Measurements from ENCODE around the gene ABCC9.
A peak's percentile ranks its signal among the peaks of the same experiment; 100 is the strongest.
"Not testable (repeated sequence)": the region's sequence is repeated elsewhere in the genome, so short reads cannot be mapped to it uniquely, and the experiment has no call there.

The ABCC9 gene

DNA sequence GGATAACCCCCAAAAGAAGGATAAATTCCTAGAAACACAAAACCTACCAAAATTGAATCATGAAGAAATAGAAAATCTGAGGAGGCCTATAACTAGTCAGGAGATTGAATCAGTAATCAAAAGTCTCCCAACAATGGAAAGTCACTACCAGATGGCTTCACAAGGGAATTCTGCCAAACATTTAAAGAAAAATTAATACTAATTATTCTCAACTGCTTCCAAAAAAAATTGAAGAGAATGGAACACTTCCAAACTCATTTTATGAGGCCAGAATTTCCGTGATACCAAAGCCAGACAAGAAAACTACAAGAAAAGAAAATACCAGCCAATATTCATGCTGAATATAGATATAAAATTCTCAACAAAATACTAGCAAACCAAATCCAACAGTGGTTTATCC, 7.8 kb upstream of the ABCC9 start:
- Histone ChIP-seq H3K9ac (ENCODE audit: low read depth, low read length) (no peak overlapping the region), H3K9me3 (ENCODE audit: control insufficient read depth, insufficient read depth, low read length) (no peaks in the 10 kb centered on the region; the same call in 1 of the 2 replicates), H3K4me1 (ENCODE audit: insufficient read depth, low read length) (no peaks in the 10 kb centered on the region), H3K36me3 (ENCODE audit: insufficient read depth, low read length) (no peaks in the 10 kb centered on the region)

DNA sequence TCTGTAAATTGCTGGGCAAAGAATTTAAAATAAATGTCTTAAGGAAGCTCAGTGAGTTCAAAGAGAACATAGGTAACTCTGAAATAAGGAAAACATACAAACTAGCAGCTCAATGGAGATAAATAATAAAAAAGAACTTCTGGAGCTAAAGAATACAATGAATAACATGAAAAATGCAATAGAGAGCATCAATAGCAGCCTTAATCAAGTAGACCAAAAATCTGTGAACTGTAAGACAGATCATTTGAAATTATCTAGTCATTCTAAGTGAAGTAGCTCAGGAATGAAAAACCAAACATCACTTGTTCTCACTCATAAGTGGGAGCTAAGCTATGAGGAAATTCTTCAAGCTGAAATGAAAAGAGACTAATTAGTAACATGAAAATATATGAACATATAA, 5.8 kb upstream of the ABCC9 start:
- Histone ChIP-seq H3K9me3 (ENCODE audit: control insufficient read depth, insufficient read depth, low read length) (no peaks in the 10 kb centered on the region; the same call in 1 of the 2 replicates), H3K9ac (ENCODE audit: low read depth, low read length) (no peak overlapping the region), H3K36me3 (ENCODE audit: insufficient read depth, low read length) (no peaks in the 10 kb centered on the region), H3K4me1 (ENCODE audit: insufficient read depth, low read length) (no peaks in the 10 kb centered on the region)

DNA sequence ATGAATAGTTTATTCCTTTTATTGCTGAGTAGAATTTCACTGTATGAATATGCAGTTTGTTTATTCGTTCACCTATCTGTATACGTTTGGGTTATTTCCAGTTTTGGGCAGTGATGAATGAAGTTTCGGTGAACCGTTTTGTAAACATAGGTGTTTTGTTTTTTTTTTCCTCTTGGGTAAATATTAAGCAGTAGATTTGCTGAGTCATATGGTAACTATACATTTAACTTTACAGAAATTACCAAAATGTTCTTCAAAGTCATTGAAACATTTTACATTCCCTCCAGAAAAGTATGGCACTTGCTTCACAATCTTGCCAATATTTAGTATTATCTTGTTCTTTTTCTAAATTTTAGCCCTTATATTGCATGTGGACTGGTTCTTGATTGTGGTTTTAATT, 3.8 kb upstream of the ABCC9 start:
- Histone ChIP-seq H3K9me3 (ENCODE audit: control insufficient read depth, insufficient read depth, low read length) (no peaks in the 10 kb centered on the region), H3K4me1 (ENCODE audit: insufficient read depth, low read length) (peaks cover 3% of the 10 kb centered on the region; the same call in 1 of the 2 replicates), H3K9ac (ENCODE audit: low read depth, low read length) (no peak overlapping the region), H3K36me3 (ENCODE audit: insufficient read depth, low read length) (no peaks in the 10 kb centered on the region)

DNA sequence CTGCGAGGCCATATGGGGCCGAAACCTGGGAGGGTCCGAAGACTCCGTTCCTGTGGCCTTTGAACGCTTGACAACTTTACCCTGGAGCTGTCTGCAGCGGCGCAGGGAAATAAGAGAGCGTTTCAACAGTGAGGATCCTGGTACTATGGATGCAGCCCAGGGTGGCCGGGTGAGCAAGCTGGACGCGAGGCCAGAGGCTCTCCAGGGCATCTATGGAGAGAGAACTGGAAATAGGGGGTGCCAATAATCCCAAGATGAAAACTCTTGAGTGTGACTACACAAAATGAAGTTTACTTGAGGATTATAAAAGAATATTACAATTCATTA, 1.1 kb upstream of the ABCC9 start:
- H3K9me3 ChIP-seq (ENCODE audit: control insufficient read depth, insufficient read depth, low read length) = no peaks in the 10 kb centered on the region
- no peaks in the 10 kb centered on the region for H3K36me3 ChIP-seq (ENCODE audit: insufficient read depth, low read length)
- H3K9ac ChIP-seq (ENCODE audit: low read depth, low read length) = peak overlapping the region; percentile 62

DNA sequence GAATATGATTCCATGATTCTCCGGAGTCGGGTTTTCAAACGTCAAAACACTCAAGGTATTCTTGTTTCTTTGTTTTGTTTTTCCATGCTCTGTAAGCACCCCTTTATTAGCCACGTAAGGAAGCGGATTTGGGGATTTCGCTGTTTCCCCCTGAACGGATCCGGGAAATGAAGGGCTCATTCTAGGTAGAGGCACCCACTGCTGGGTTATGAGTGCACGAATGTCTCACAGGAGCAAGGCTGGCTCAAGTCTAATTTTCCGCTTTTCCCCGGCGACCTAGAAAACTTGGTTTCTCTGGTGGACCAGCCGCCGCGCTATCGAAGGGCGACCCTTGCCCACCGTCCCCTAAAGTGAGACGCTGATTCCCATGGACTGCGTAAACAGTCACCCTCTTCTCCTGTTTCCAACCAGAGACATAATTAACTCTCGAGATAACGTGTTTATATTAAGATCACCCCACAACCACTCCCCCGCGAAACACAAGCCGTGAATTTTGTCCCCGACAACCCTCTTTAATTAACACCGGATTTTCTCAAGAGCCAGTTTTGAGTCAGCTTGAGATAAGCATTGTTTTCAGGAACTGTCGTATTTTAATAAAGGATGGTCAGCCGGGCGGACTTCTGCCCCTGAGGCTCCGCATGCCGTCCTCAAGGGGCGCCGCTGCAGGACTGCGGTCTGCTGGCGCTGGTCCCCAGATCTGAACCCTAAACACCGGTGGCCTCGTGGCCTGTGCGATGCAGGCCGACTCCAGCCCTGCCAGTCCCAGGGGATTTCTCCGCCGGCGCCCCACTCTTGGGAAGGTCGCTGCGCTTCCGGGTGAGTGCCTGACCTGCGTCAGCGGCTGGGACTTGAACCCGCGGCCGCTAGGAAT, 515 bp upstream of the ABCC9 start:
- peaks cover 3% of the 10 kb centered on the region; the same call in 1 of the 2 replicates for H3K4me1 ChIP-seq (ENCODE audit: insufficient read depth, low read length)
- H3K9me3 ChIP-seq (ENCODE audit: control insufficient read depth, insufficient read depth, low read length) = no peaks in the 10 kb centered on the region
- no peaks in the 10 kb centered on the region for H3K36me3 ChIP-seq (ENCODE audit: insufficient read depth, low read length)
- peak overlapping the region; percentile 62 for H3K9ac ChIP-seq (ENCODE audit: low read depth, low read length)

More for the DNA sequence above, 1.1 kb upstream of the ABCC9 start:
- H3K4me1 ChIP-seq (ENCODE audit: insufficient read depth, low read length) = peaks cover 3% of the 10 kb centered on the region; the same call in 1 of the 2 replicates

DNA sequence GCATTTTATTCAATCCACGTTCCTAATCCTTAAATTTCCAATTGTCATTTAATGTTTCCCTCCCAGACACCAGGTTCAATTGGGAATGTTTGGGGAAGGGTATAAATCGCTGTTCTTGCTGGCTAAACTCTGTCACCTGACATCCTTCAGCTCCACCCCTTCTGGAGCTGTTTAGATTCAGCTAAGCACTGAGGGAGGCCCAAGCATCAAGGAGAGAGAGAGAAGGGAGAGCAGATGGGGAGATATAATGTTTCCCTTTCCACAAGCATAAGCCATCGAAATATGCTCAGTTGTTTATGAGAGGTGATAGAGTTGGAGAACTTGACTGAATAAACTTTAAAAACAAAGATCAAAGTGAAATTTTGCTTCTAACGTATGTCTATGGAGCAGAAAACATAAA, 1.8 kb downstream of the ABCC9 start:
- no peak overlapping the region for H3K9ac ChIP-seq (ENCODE audit: low read depth, low read length)
- H3K36me3 ChIP-seq (ENCODE audit: insufficient read depth, low read length) = no peaks in the 10 kb centered on the region
- H3K9me3 ChIP-seq (ENCODE audit: control insufficient read depth, insufficient read depth, low read length) = no peaks in the 10 kb centered on the region
- H3K4me1 ChIP-seq (ENCODE audit: insufficient read depth, low read length) = peaks cover 3% of the 10 kb centered on the region; the same call in 1 of the 2 replicates

DNA sequence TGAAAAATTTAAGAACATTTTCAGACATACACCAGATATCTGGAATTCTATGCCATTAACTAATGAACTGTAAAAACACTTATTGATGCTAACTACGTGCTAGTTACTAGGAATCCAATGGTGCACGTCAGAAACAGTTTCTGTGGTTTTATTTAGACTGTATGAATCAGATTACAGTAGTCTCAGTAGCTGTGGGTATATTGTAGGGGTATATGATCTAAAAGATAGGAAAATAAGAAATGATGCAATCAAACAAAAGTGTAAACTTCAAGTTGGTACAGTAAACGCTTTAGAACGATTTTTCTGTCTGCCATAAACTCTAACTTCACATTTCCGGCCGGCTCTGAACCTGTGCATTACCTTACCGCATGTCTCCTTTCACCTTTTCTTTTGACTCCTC, 2.3 kb downstream of the ABCC9 start:
- Histone ChIP-seq H3K36me3 (ENCODE audit: insufficient read depth, low read length) (no peaks in the 10 kb centered on the region), H3K9ac (ENCODE audit: low read depth, low read length) (no peak overlapping the region), H3K4me1 (ENCODE audit: insufficient read depth, low read length) (peaks cover 3% of the 10 kb centered on the region; the same call in 1 of the 2 replicates), H3K9me3 (ENCODE audit: control insufficient read depth, insufficient read depth, low read length) (no peaks in the 10 kb centered on the region)

DNA sequence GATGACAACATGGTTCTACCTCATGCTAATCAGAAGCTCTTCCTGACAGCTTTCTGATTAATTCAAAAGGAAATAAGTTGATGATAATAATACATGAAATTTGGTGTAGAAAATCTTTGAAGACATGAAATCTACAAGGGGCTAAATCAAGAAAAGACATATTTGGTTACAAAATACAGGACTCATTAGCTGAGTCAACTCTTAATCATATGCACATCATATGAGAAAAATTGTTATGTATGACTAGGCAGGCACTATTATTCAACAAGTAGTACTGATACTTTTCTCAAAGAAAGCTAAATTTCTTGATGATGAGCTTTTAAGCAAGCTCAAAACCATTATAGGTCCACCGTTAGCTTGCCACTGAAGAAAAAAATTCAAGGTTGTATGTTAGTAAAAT, 7.1 kb downstream of the ABCC9 start:
- H3K9ac ChIP-seq (ENCODE audit: low read depth, low read length) = no peak overlapping the region

DNA sequence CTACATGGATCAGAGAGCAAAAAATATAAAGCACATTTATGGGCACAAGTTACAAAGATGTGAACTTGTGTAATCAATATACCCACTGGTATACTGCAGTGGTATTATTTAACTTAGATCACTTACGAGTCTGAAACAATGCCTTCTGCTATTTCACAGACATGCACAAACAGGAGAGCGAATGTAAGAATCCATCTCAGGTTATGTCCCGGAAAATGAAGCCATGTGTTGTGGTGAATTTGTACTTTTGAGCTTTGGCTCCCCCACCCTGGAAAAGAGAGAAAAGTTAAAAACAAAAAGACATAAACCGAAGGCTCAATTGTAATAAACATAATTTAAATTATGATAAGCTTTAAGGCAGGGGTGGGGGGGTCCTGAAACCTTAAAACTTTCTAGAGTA, 7.6 kb downstream of the ABCC9 start:
- Histone ChIP-seq H3K36me3 (ENCODE audit: insufficient read depth, low read length) (no peaks in the 10 kb centered on the region), H3K9ac (ENCODE audit: low read depth, low read length) (no peak overlapping the region), H3K4me1 (ENCODE audit: insufficient read depth, low read length) (no peaks in the 10 kb centered on the region), H3K9me3 (ENCODE audit: control insufficient read depth, insufficient read depth, low read length) (no peaks in the 10 kb centered on the region)

More for the DNA sequence above, 7.1 kb downstream of the ABCC9 start:
- H3K9me3 ChIP-seq (ENCODE audit: control insufficient read depth, insufficient read depth, low read length) = no peaks in the 10 kb centered on the region
- no peaks in the 10 kb centered on the region for H3K36me3 ChIP-seq (ENCODE audit: insufficient read depth, low read length)
- H3K4me1 ChIP-seq (ENCODE audit: insufficient read depth, low read length) = no peaks in the 10 kb centered on the region

DNA sequence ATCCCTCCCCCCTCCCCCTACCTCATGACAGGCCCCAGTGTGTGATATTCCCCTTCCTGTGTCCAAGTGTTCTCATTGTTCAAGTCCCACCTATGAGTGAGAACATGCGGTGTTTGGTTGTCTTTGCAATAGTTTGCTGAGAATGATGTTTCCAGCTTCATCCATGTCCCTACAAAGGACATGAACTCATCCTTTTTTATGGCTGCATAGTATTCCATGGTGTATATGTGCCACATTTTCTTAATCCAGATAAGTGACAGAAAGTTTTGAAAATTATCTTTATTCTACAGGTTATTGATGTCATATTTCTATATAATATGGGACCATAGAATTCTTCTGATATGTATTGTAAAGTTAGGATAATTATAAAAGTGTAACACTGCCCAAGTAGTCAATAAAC, 11.3 kb downstream of the ABCC9 start:
- H3K4me1 ChIP-seq (ENCODE audit: insufficient read depth, low read length); H3K9me3 ChIP-seq (ENCODE audit: control insufficient read depth, insufficient read depth, low read length); H3K36me3 ChIP-seq (ENCODE audit: insufficient read depth, low read length); H3K9ac ChIP-seq (ENCODE audit: low read depth, low read length): not testable (repeated sequence)

DNA sequence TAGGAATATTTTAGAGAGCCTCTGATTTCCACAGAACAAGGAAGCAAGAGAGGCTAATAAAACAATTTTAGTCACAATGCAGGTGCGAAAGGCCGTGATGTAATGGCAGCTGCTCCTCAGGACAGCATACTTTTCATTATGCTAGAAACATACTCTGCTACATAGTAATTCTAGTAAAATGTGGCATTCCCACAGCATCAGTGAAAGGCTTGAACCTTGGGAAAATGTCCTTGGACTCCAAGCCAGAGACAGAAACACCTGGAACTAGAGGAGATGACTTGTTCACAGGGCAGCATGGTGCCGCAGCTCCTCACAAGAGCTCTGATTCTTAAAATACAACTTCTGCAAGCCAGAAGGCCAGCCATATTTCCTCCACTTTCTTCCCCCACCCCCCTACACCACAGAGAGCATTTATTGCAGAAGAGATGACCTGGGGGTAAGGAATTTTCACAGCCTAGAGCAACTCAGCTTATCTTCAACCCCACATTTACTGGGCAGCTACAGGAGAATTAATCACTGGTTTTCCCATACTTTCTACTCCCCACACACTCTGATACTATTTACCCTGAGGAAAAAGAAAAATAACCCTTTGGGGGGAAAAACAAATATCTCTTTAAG, 15.8 kb downstream of the ABCC9 start:
- no peaks in the 10 kb centered on the region for H3K36me3 ChIP-seq (ENCODE audit: insufficient read depth, low read length)
- H3K9ac ChIP-seq (ENCODE audit: low read depth, low read length) = no peak overlapping the region
- no peaks in the 10 kb centered on the region for H3K4me1 ChIP-seq (ENCODE audit: insufficient read depth, low read length)
- no peaks in the 10 kb centered on the region for H3K9me3 ChIP-seq (ENCODE audit: control insufficient read depth, insufficient read depth, low read length)

DNA sequence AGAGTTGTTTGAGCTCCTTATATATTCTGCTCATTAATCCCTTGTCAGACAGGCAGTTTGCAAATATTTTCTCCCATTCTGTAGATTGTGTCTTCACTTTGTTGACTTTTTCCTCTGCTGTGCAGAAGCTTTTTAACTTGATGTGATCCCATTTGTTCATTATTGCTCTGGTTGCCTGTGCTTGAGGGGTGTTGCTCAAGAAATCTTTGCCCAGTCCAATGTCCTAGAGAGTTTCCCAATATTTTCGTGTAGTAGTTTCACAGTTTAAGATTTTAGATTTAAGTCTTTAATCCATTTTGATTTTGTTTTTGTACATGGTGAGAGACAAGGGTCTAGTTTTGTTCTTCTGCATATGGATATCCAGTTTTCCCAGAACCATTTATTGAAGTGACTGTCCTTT, 19.8 kb downstream of the ABCC9 start:
- Histone ChIP-seq H3K9me3 (ENCODE audit: control insufficient read depth, insufficient read depth, low read length) (no peaks in the 10 kb centered on the region), H3K9ac (ENCODE audit: low read depth, low read length) (no peak overlapping the region), H3K36me3 (ENCODE audit: insufficient read depth, low read length) (no peaks in the 10 kb centered on the region), H3K4me1 (ENCODE audit: insufficient read depth, low read length) (no peaks in the 10 kb centered on the region)

DNA sequence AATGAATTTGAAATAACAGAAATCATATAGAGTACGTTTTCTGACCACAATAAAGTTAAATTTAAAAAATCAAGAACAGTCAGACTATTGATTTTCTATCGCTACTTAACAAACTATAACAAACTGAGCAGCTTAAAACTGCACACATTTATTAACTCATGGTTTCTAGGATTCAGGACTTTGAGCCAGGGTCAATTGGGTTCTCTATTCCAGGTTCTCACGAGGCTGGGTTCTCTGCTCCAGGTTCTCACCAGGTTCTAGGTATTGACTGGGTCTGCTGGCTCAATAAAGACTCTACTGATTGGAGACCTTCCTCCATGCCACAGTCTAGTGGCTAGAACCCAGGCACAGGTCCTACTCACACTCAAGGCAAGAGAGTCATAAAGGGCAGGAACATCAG, 22.8 kb downstream of the ABCC9 start:
- Histone ChIP-seq H3K9ac (ENCODE audit: low read depth, low read length) (no peak overlapping the region), H3K9me3 (ENCODE audit: control insufficient read depth, insufficient read depth, low read length) (no peaks in the 10 kb centered on the region), H3K4me1 (ENCODE audit: insufficient read depth, low read length) (no peaks in the 10 kb centered on the region), H3K36me3 (ENCODE audit: insufficient read depth, low read length) (no peaks in the 10 kb centered on the region)

DNA sequence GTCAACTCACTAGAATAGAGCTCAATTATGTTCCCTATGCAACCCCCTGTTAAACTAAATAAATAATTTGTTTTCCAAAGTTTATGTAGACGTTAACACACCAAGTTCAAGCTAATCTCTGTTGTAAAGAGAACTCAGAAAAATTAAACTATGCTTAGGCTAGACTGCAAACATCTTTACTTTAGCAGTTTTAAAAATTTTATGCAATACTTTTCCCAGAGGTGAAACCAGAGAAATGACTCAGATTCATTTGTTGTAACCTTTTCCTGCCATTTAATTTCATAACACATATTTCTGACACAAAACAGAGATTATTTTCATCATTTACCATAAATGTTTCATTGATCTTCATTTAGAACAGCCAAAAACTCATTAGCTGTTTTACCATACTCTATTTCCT, 27.4 kb downstream of the ABCC9 start:
- peaks cover 6% of the 10 kb centered on the region; the same call in 1 of the 2 replicates for H3K4me1 ChIP-seq (ENCODE audit: insufficient read depth, low read length)
- H3K36me3 ChIP-seq (ENCODE audit: insufficient read depth, low read length) = no peaks in the 10 kb centered on the region
- no peak overlapping the region for H3K9ac ChIP-seq (ENCODE audit: low read depth, low read length)
- no peaks in the 10 kb centered on the region for H3K9me3 ChIP-seq (ENCODE audit: control insufficient read depth, insufficient read depth, low read length)

DNA sequence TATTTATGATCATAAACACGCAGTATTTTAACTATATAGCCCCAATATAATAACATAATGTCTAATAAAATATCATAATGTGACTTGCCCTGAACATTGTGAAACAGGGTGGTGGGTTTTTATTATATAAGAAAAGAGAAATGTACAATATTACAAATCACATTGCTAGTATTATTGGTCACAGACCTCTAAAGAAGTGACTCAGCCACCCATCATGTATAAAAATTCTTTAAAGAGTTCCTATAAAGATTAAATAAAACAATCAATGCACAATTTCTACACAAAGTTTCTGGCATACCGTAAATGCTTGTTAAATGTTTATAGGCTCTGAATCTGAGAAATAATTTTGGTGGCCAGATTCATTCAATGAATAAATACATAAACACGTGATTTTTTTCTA, 28.9 kb downstream of the ABCC9 start:
- no peak overlapping the region for H3K9ac ChIP-seq (ENCODE audit: low read depth, low read length)
- no peaks in the 10 kb centered on the region for H3K9me3 ChIP-seq (ENCODE audit: control insufficient read depth, insufficient read depth, low read length)
- no peaks in the 10 kb centered on the region for H3K36me3 ChIP-seq (ENCODE audit: insufficient read depth, low read length)
- peaks cover 6% of the 10 kb centered on the region; the same call in 1 of the 2 replicates for H3K4me1 ChIP-seq (ENCODE audit: insufficient read depth, low read length)

All from ES-I3 (cell line).